GM19043 (cell line): ENCODE measurements around the gene PIK3R6.
"Not testable (repeated sequence)": the region's sequence is repeated elsewhere in the genome, so short reads cannot be mapped to it uniquely, and the experiment has no call there.

Source experiments
- ATAC-seq: cut with Tn5 transposase; IDR thresholded peaks from one replicate; pipeline ENCODE4 v1.9.1; 2021; ENCODE audit warnings: low read depth; ENCODE audit not compliant: unreplicated experiment

The PIK3R6 gene

DNA sequence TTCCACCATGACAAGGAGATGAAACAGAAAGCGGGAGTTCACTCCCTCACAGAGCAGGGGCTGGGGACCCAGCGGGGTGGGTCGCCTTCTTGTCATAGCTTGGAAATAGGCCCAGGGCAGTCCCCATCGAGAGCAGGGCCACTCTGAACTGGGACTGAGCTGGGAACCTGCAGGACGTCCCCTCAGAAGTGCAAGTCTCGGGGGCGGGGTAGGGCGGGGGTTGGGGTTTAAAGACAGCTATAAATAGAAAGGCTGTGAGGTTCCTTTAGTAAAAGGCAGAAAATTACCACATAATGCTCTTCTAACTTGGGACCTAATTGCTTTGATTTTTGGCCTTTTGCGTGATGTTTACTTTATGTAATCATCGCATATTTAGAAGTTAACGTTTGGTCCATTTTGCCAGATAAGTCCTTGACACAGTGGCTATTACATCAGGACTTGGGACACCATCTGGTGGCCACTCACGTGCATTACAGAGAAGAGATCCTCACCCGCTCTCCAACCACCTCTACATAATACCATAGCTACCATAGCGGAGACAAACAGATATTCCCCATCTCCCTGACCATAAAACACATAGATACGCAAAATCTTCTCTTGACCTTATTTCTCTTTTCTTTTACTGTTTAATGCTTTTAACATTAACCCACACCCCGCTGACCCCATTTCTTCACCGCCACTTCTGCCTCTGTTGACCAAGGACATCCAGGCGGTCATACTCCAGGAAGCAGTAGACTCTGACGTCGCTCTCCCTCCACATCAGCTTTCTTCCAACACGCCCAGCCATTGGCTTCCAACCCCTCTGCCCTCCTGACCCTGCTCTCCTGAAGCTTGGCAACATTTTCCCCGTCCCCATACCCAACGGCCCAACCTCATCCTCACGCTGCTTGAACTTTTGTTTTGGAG, 27.5 kb upstream of the PIK3R6 start:
- no peak for ATAC-seq

DNA sequence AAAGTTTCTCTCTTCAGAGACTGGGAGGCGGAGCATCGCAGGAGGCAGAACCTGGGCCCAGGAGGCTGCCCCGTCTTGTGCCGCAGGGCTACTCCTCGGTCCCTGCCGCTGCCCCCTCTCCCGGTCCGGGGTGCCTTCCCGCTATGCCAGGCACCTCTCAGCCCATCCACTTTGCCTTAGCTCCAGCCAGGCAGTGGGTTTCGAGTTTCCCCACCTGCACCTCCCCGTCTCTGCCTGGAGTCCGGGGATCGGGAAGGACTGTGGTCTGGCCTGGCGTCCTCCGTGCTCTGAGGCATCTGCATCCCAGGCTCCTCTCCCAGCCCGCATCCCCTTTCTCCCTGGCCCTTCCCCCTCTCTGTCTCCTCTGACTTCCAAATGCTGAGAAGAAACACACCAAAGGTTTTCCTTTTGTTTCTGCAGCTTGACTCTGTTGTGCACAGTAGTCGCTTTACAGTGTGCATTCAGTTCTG, 26.8 kb upstream of the PIK3R6 start:
- no peak for ATAC-seq

DNA sequence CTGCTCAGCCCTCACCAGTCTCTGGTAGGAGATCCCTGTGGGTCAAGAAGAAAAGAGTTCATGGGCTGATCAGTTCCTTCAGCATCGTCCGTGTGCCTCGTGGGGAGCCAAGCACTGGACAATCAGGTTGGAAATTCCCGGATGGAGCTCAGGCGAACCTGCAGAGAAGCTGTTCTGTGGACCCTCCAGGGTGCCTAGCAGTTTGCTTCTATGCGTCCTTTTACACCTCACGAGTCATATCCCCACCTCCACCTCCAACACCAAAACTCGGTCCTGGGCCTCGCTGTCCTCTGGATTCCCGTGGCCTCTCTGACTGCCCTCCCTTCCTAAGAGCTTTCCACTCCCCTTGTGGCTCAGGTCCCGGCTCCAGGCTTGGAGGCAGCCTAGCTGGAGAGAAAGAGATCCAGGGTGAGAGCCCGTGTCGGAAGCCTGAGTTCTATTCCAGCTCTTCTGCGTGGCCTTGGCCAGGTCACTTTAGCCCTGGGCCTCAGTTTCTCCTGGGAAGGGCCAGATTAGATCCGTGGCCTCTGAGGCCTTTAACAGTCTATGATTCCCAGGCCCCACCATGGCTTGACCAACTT, 26.2 kb upstream of the PIK3R6 start:
- no peak for ATAC-seq

DNA sequence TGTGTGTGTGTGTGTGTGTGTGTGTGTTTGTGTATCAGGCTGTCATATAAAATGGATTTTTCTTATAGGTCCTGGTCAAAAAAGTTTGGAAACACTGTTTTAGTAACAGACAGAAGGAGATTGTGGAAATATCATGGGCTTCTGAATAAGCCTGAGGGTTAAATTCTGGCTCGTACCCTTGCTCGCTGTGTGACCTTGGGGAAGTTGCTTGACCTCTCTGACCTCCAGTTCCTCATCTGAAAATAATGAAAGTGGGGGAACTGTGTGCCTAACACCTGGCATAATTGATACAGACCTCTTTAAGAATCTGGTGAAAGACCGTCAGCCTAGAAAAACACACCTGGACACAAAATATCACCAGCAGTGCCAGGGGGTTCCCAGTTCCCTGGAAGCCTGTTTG, 25.6 kb upstream of the PIK3R6 start:
- no peak for ATAC-seq

DNA sequence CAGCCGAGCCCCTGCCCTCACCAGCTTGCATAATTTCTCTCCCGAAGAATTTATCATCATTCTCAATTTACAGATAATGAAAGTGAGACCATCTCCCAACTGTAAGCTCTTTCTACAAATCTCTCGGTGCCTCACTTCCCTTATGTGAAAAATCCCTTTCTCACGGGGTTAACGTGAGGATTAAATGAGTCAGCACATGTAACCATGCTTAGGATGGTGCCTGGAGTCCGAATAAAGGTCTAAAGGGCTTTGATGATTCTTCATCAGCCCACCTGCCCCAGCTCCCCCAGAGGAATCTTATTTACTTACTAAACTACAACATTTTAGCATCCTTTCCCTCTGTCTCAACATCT, 24.8 kb upstream of the PIK3R6 start:
- no peak for ATAC-seq

DNA sequence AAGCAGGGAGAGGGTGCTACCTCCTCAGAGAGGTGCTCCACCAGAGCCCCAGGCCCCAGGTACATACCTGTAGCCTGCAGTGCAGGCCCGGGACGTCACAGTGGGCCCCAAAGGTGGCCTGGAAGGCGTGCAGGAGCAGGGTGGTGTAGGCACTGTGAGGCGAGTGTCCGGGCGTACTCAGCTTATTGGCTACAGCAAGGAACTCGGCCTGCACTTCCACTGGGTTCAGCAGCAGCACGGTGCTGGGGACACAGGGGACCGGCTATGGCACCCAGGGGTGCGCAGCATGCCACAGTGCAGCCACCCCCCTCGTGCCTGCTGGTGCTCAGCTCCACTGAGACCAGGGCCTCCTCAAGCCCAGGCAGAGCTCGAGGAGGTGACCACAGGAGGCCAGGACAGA, 23.2 kb upstream of the PIK3R6 start:
- no peak for ATAC-seq

DNA sequence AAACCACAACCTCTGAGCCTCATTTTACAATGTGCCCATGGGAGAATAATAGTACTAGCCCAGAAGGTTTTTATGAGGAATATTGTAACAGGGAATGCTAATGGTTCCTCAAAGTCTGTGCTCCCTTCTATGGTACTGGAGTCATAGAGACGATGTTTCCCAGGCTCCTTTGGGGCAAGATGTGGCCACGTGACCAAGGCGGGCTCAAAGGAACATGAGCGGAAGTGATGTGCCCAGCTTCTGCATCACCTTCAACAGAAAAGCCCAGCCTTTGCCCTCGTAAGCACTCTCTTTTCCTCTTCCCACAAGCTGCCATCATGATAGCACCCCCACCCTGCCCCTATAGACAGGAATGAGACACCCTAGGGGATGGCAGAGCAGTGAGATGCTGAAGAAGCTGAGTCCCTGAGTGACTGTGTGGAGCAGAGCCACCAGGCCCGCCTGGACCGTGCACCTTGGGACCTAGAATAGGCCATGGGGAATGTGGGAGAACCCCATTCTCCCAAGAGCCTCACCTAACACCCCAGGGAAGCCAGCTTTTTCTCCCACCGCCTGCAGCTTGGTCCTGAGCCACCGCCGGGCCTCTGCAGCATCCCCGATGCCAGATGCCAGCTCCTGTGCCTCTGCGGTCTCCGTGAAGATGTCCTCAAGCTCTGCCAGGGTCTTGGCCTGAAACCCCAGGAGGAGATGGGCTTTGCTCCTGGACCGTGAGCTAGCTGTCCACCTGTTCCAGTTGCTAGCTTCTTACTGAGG, 22.2 kb upstream of the PIK3R6 start:
- no peak for ATAC-seq

DNA sequence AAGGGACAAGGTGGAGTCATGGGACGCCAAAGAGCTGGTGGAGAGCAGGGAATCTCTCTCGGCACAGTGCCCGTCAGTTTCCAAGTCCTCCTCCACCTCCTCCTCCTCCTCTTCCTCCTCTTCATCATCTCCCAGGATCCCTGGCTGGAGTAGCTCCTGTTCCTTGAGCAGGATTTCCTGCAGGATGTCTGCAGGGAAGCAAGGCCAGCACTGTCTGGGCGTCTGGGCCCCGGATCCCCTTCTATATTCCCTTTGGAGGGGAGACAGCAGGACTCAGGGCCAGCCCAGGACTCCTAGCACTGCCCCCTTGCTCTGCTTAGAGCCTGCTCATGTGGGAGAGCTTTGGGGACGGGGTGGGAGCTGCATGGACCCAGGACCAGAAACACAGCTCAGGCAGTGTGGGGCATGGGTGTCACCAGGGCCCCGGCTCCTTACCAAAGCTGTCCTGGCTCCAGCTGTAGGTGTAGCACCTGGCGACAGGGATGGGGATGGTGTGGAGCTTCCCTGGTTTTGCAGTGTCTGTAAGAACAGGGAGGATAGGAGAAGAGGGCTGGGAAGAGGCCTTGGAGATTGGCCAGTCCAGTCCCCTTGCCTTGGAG, 21.3 kb upstream of the PIK3R6 start:
- no peak for ATAC-seq

DNA sequence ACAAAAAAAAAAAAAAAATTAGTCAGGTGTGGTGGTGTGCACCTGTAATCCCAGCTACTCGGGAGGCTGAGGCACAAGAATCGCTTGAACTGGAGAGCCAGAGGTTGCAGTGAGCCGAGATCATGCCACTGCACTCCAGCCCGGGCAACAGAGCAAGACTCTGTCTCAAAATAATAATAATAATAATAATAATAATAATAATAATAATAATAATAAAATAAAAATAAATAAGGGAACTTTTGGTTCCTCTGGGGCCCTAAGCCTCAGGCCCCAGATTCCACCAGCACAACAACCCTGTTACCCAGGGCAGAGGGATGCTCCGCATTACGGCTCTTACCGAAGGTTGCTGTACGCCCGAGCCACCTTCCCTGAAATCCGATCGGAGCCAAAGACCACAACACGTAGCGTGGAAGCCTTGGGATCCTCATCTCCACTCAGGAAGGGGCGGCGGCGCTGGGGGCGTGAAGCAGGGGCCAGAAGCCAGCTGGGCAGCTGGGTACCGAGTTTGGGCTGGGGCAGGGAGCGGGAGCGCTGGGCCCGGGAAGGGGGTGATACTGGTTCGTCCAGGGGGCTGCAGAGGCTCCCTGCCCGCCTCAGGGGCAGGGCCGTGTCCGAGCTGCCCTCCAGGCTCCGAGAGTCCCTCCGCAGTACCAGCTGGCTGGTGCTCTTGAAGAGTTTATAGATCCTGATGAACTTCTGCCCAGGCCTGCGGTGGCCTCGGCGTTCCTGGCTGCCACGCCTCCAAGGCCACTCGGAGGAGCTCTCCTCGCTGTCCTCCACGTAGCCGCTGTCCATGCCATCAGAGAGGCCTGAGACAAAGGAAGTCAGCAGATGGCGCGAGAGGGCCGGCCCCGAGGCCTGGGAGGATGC, 20.6 kb upstream of the PIK3R6 start:
- ATAC-seq: no peak

DNA sequence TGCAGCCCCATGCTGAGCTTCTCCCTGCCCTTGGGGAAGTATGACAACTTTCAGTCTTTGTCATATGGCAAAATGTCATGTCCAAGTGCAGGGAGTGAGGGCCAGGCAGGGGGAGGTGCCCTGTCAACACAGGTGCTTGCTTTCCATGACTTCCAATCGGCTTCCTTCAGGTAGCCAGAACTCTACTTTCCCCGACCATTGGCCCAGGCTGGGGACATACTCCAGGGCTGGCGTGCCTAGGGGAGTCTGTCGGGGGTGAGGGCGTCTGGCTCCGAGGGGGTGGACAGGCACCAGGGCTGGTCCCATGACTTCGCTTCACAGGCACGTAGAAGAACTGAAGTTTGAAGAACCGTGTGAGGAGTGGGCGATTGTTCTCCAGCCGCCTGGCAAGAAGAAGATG, 19.8 kb upstream of the PIK3R6 start:
- no peak for ATAC-seq

DNA sequence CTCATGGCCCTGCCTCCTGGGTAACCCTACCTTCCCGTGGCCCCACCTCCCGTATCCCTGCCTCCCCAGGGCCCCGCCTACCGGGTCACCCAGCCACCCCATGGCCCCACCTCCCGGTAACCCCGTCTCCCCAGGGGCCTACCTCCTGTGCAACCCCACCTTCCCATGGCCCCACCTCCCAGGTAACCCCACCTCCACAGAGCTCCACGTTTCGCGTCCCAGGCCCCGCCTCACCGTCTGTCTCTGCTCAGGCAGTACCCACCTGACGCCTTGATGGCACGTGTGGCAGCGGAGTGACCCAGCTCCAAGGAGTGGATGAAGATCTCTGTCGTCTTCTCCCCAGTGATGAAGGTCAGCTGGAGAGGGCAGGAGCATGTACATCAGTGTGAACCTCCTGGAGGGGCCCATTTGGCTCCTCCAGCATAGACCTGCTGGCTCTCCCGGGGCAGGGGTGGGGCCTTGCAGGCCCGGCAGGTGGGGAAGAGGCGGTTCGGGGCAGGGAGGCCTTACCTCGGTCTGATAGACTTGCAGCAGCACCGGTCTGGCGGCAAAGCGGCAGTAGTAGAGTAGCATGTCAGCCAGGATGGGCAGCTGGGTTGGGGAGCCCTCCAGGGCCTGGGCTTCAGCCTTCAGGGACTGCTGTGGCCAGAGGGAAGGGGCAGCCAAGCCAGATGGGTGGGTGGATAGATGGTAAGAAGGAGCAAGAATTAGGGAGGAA, 18.7 kb upstream of the PIK3R6 start:
- no peak for ATAC-seq

DNA sequence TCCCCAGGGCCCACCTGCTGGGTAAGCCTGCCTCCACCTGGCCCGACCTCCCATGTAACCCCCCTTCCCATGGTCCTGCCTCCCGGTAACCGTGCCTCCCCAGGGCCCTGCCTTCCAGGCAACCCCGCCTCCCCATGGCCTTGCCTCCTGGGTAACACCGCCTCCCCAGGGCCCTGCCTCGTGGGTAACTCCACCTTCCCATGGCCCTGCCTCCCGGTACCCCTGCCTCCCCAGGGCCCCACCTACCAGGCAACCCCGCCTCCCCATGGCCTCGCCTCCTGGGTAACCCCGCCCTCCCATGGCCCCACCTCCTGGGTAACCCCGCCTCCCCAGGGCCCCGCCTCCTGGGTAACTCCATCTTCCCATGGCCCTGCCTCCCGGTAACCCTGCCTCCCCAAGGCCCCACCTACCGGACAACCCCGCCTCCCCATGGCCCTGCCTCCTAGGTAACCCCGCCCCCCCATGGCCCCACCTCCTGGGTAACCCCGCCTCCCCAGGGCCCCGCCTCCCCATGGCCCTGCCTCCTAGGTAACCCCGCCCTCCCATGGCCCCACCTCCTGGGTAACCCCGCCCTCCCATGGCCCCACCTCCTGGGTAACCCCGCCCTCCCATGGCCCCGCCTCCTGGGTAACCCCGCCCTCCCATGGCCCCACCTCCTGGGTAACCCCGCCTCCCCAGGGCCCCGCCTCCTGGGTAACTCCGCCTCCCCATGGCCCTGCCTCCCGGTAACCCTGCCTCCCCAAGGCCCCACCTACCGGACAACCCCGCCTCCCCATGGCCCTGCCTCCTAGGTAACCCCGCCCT, 17.9 kb upstream of the PIK3R6 start:
- ATAC-seq: not testable (repeated sequence)

DNA sequence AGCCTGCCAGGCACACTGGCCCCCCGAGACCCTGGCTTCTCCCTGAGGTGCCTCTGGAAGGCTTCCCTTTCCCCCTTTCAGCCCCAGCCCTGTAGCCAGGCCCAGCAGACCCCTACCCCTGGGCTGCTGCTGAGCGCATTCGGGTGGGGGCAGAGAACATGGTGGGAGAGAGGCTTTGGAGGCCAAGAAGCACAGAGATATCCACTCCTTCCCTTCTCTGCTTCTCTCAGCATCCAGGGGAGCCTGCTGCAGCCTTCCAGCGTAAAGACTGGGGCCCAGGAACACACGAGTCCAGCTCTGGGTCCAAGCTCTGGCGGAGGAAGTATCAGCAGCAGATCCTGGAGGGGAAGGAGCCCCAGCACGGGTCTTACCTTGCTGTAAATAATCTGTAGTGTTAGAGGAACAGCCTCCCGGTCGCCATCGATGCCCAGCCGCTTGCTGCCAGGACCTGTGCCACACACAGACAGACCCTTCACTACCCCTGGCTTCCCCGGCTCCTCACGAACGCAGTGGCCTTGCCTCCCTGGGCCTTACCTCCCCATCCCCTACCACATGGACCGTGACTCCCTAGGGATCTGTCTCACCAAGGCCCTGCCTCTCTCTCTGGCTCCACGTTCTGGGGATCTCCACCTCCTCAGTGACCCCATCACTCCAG, 17.0 kb upstream of the PIK3R6 start:
- no peak for ATAC-seq

DNA sequence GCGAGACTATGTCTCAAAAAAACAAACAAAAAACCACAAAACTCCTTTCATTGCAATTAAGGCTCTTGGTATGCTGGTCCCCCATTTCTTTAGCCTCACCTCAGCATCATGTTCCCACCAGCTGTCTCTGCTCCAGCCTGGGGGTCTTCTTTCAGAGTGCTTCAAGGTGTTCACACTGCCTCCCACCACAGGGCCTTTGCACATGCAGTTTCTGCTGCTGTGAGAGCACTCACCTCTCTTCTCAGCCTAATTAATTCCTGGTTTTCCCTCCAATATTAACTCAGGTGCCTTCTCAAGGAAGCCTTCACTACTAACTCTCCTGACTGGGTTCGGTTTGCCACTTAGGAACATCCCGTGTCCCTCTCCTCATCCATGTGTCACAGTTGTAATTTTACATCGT, 15.9 kb upstream of the PIK3R6 start:
- no peak for ATAC-seq

DNA sequence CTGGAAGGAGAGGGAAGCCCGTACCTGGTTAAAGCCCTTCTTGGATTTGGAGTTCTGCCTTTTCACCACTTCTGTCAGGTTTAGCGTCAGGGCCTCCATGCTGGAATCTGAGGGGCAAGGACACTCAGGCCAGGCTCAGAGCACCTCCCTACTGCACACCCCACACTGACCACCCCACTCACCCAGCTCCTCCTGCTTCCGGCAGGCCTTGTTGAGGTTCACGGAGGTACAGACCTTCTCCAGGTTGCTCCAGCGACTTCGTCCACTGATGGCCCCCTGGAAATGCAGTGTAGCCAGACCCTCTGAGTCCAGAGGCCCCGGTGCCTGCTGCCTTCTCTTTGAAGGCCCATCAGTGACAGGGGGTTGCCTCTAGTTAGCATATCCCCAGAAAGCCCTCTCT, 14.1 kb upstream of the PIK3R6 start:
- no peak for ATAC-seq

DNA sequence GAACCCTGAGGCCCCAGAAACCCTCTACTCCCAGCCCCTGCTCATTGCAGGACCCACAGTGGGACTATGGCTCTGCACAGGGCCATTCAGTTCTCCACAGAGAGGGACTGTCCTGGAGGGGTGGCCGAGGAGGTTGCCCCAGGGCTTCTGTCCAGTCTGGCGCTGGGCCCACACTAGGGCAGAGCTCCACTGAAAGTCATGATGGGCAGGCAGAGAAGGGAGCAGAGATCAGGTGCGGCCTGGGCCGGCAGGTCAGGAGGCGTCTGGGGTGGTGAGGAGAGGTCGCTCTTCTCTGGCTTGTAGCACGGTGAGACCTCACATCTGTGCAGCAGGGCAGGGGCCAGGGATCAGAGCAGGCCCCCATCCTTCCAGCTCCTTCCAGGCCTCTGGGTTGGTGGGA, 13.0 kb upstream of the PIK3R6 start:
- ATAC-seq: no peak

DNA sequence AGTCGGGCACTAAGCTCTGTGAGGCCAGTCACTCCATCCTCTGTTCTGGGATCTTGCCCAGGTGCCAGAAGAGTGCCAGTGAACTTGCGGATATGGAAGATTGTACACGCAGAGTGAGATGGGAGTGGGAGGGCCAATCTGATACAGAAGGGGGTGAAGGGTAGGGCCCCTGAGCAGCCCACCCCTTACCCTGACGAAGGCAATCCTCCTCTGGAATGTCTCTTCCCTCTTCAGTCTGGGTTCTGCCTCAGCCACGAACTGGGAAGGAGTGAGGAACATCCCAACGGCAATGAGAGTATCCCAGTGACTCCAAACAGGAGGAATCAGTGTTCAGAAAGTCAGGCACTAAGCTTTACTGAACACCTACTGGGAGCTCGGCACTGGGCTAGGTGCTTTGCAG, 11.9 kb upstream of the PIK3R6 start:
- no peak for ATAC-seq

DNA sequence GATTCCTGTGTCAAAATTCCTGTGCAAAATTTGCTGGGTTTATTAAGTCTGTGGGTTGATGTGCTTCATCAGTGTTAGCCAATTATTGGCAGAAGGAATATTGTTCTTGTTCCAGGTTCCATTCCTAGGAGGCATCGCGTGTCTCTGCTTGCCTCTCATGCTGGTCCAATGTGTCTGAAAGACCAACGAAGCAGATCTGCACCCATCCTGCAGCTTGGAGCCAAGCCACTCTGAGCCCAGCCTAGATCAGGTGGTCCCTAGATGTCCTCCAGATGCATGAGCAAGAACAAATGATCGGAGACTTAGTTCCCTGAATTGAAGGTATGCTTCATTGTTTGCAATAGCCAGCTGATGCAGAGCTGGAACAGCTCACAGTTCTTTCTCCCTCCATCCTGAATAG, 10.5 kb upstream of the PIK3R6 start:
- ATAC-seq: no peak
